Mammary epithelial cell (primary cell): Measurements from ENCODE around the gene ZFYVE19.

Experiments
- CTCF ChIP-seq, 2 donors: IDR thresholded peaks in 1 of 2; conservative IDR thresholded peaks in 1 of 2; 2 replicates each; pipeline ENCODE4 v1.5.1; 2011 to 2012; ENCODE audit warnings: inconsistent platforms in 2 of 2, low read length in 2 of 2, mild to moderate bottlenecking in 2 of 2, control low read depth in 1 of 2, low read depth in 1 of 2; ENCODE audit not compliant: insufficient read depth in 1 of 2; ENCODE audit errors: extremely low read depth in 1 of 2
- EZH2 ChIP-seq: IDR thresholded peaks from 2 replicates; pipeline ENCODE4 v1.6.1; 2012; ENCODE audit warnings: low read length, inconsistent platforms, borderline replicate concordance

- TF ChIP-seq CTCF (conservative IDR thresholded peaks at IDR 0.05 in 1 of 2, IDR thresholded peaks at IDR 0.05 in 1 of 2; ENCODE audit: extremely low read depth in 1 of 2, insufficient read depth in 1 of 2, low read depth in 1 of 2, low read length in 2 of 2), result no peak
- no peak for TF ChIP-seq EZH2
These were observed 21.7 kb downstream of the ZFYVE19 start, which contains the start of gene PPP1R14D for GRCh38 chr15:40828447-40829036.
